Psoas muscle (tissue), 8 donors: Measurements from ENCODE around the gene CFAP46. TPM values are rescaled to one million over a fixed set of nuclear protein-coding genes. Genes with fewer than 3 reads are reported as not detected.

Source experiments
- ATAC-seq, 4 donors: fragments of 200-7000 bp; cut with Tn5 transposase; one replicate each; pipeline ENCODE4 v1.9.1; 2020; ENCODE audit warnings: moderate library complexity in 3 of 4, mild to moderate bottlenecking in 2 of 4
- DNase-seq, 2 donors: peaks; one replicate each; pipeline ENCODE4 v3.0.0-alpha.2; 2020
- H3K27ac ChIP-seq: fragments of 200-600 bp; one replicate; pipeline ENCODE4 v1.8.0; 2022
- H3K27me3 ChIP-seq, 3 donors: fragments of 200-600 bp in 1 of 3; one replicate each; pipeline versions ENCODE4 v1.6.1 to v1.8.0; 2013 to 2022; ENCODE audit warnings: low read length in 2 of 3, mild to moderate bottlenecking in 2 of 3, moderate library complexity in 1 of 3; ENCODE audit not compliant: insufficient read depth in 3 of 3
- H3K36me3 ChIP-seq, 2 donors: fragments of 200-600 bp in 1 of 2; one replicate each; pipeline versions ENCODE4 v1.6.1 to v1.8.0; 2013 to 2022; ENCODE audit warnings: low read depth in 1 of 2, mild to moderate bottlenecking in 1 of 2, moderate library complexity in 1 of 2; ENCODE audit not compliant: insufficient read depth in 1 of 2
- H3K4me1 ChIP-seq: fragments of 200-600 bp; one replicate; pipeline ENCODE4 v1.8.0; 2022
- H3K4me3 ChIP-seq: fragments of 200-600 bp; one replicate; pipeline ENCODE4 v1.8.0; 2022; ENCODE audit warnings: mild to moderate bottlenecking
- H3K9me3 ChIP-seq: fragments of 200-600 bp; one replicate; pipeline ENCODE4 v1.8.0; 2022
- WGBS, 3 donors: extraction: QIAGEN DNeasy Blood & Tissue Kit; methylation state at CpG; one replicate each; pipeline versions ENCODE4 v1.1.6 to v1.1.7; 2013; 5-methylcytosine and 5-hydroxymethylcytosine counted together
- intact Hi-C, 2 donors: fragments of 100-400 bp; cut with DNase I; formaldehyde crosslinking; loops; one replicate each; pipeline versions ENCODE4 v1.11.0 to v1.14.2; 2022
- polyA plus RNA-seq, 3 donors: library from polyadenylated mRNA; stranded (reverse); fragments of 200-250 nt; gene quantifications; one replicate each; pipeline ENCODE4 v1.2.3, GENCODE V29; 2013
- total RNA-seq, 4 donors: library from RNA; stranded (reverse); fragmentation: NEBNext Ultra II Directional in 2 of 4; extraction: Animal tissue kit (Norgen Biotek cat#: 25700) in 2 of 4; gene quantifications; one replicate each; pipeline versions ENCODE4 v1.2.1 to v1.2.4, GENCODE V29; 2021 to 2023
- TF ChIP-seq, protein P1 (sequence below): fragments of 200-600 bp; IDR thresholded peaks from one replicate; pipeline ENCODE4 v1.8.0; 2022; ENCODE audit warnings: antibody characterized with exemption
- donor health status: healthy with polysubstance abuse.
- donor health status: DM: no; HTN: no; CAD: no; lungs with moderate emphysema.
- donor health status: Bipolar disorder and iron deficiency.
- donor health status: healthy.
- donor health status: DM: yes; HTN: yes; CAD: no.
- donor health status: DM: no; HTN: no; CAD: no.
- donor health status: DM: no; HTN: no; CAD: no.
- donor health status: DM: yes; HTN: yes; CAD: no.

Gene CFAP46
- total and polyA plus RNA-seq, 7 donors: 3.9 to 25.4 (median 13.8) TPM

DNA sequence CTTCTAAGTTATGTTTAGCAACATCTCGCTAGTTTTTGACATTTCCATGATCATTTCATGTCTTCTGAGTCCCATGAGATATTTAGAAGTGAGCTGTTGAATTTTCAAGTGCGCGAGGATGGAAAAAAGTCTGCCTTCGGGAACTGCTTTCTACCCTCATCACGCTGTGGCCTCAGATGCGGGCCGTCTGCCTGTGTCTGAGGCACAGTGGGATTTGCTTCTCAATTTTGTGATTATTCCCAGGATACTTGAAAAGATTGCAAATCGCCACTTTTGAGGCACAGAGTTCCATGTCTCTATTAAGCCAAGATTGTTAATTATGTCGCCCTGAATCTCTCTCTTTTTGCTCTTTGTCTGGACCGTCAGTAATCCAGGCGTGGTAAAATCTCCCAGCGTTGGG, 125.7 kb downstream of the CFAP46 start:
- ATAC-seq (no peak), DNase-seq (no peak)
- TF ChIP-seq, protein P1, sequence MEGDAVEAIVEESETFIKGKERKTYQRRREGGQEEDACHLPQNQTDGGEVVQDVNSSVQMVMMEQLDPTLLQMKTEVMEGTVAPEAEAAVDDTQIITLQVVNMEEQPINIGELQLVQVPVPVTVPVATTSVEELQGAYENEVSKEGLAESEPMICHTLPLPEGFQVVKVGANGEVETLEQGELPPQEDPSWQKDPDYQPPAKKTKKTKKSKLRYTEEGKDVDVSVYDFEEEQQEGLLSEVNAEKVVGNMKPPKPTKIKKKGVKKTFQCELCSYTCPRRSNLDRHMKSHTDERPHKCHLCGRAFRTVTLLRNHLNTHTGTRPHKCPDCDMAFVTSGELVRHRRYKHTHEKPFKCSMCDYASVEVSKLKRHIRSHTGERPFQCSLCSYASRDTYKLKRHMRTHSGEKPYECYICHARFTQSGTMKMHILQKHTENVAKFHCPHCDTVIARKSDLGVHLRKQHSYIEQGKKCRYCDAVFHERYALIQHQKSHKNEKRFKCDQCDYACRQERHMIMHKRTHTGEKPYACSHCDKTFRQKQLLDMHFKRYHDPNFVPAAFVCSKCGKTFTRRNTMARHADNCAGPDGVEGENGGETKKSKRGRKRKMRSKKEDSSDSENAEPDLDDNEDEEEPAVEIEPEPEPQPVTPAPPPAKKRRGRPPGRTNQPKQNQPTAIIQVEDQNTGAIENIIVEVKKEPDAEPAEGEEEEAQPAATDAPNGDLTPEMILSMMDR: no peak
- intact Hi-C loops: no loop called here
- Histone ChIP-seq H3K4me3 (no peak overlapping the region), H3K27me3 (peaks cover 0 to 3% (median 2%) of the 10 kb centered on the region in 3 donors), H3K9me3 (peaks cover 3% of the 10 kb centered on the region), H3K27ac (no peak overlapping the region), H3K4me1 (no peaks in the 10 kb centered on the region), H3K36me3 (peaks cover 0 to 10% of the 10 kb centered on the region in 2 donors)
- WGBS, 3 donors: 73 to 78% (median 74%) methylated on average over 12 of the region's 12 CpGs

GRCh38 chr10:132815168-132815857, 127.1 kb downstream of the CFAP46 start:
- WGBS, 3 donors: 79 to 85% (median 80%) methylated on average over 18 of the region's 18 CpGs
- TF ChIP-seq, protein P1: no peak
- peaks cover 0 to 10% of the 10 kb centered on the region in 2 donors for H3K36me3 ChIP-seq
- no peak overlapping the region for H3K4me3 ChIP-seq
- peaks cover 0 to 3% (median 2%) of the 10 kb centered on the region in 3 donors for H3K27me3 ChIP-seq
- H3K4me1 ChIP-seq: no peaks in the 10 kb centered on the region
- no peak overlapping the region for H3K27ac ChIP-seq
- intact Hi-C loops: no loop called here
- DNase-seq (peak in 1 of 2 donors; percentile 5), ATAC-seq (no peak)
- H3K9me3 ChIP-seq: peaks cover 3% of the 10 kb centered on the region

DNA sequence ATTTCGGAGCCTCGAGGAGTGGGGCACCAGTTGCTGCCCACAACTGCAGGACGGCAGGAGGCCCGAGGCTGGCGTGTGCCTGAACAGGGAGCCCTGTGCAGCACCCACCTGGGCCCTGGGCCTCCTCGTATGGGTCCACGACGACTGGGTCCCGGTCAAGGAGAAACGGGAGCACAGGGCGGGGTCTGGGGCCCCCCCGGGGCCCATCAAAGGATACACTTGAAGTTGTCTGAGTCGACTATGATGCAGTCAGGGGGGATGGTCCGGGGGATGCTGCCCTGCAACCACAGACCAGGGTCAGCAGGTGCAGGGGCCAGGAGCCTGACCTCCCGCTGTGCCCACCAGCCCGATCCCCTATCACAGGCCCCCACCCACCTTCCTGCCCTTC, 127.9 kb downstream of the CFAP46 start:
- H3K36me3 ChIP-seq: peaks cover 0 to 10% of the 10 kb centered on the region in 2 donors
- DNase-seq (peak in 1 of 2 donors; percentile 40), ATAC-seq (no peak)
- intact Hi-C loops: no loop called here
- peaks cover 3% of the 10 kb centered on the region for H3K9me3 ChIP-seq
- no peak overlapping the region for H3K4me3 ChIP-seq
- 76 to 82% (median 77%) methylated on average over 15 to 16 of the region's 16 CpGs for WGBS, 3 donors
- H3K27me3 ChIP-seq: peaks cover 0 to 3% (median 0%) of the 10 kb centered on the region in 3 donors
- H3K27ac ChIP-seq: no peak overlapping the region
- TF ChIP-seq, protein P1: no peak
- no peaks in the 10 kb centered on the region for H3K4me1 ChIP-seq

- WGBS, 3 donors: 64 to 66% (median 64%) methylated on average over 23 to 25 of the region's 28 CpGs
- peaks cover 0 to 3% (median 0%) of the 10 kb centered on the region in 3 donors for H3K27me3 ChIP-seq
- intact Hi-C loops: no loop called here
- TF ChIP-seq, protein P1: no peak
- no peaks in the 10 kb centered on the region for H3K9me3 ChIP-seq
- H3K27ac ChIP-seq: no peak overlapping the region
- ATAC-seq: no peak
- H3K4me1 ChIP-seq: no peaks in the 10 kb centered on the region
- peak in 1 of 2 donors; percentile 16 for DNase-seq
- H3K4me3 ChIP-seq: no peak overlapping the region
- peaks cover 0 to 10% of the 10 kb centered on the region in 2 donors for H3K36me3 ChIP-seq
Measured at GRCh38 chr10:132813560-132814468, 128.6 kb downstream of the CFAP46 start.
